Measurements from ENCODE around the gene CLIP4. TPM values are rescaled to one million over a fixed set of nuclear protein-coding genes. Genes with fewer than 3 reads are reported as not detected.

The CLIP4 gene, protein sequence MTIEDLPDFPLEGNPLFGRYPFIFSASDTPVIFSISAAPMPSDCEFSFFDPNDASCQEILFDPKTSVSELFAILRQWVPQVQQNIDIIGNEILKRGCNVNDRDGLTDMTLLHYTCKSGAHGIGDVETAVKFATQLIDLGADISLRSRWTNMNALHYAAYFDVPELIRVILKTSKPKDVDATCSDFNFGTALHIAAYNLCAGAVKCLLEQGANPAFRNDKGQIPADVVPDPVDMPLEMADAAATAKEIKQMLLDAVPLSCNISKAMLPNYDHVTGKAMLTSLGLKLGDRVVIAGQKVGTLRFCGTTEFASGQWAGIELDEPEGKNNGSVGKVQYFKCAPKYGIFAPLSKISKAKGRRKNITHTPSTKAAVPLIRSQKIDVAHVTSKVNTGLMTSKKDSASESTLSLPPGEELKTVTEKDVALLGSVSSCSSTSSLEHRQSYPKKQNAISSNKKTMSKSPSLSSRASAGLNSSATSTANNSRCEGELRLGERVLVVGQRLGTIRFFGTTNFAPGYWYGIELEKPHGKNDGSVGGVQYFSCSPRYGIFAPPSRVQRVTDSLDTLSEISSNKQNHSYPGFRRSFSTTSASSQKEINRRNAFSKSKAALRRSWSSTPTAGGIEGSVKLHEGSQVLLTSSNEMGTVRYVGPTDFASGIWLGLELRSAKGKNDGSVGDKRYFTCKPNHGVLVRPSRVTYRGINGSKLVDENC
- total RNA-seq (2014; rRNA removed; shearing (Covaris generic)), result 38.0 and 40.3 TPM in 2 replicates

DNA sequence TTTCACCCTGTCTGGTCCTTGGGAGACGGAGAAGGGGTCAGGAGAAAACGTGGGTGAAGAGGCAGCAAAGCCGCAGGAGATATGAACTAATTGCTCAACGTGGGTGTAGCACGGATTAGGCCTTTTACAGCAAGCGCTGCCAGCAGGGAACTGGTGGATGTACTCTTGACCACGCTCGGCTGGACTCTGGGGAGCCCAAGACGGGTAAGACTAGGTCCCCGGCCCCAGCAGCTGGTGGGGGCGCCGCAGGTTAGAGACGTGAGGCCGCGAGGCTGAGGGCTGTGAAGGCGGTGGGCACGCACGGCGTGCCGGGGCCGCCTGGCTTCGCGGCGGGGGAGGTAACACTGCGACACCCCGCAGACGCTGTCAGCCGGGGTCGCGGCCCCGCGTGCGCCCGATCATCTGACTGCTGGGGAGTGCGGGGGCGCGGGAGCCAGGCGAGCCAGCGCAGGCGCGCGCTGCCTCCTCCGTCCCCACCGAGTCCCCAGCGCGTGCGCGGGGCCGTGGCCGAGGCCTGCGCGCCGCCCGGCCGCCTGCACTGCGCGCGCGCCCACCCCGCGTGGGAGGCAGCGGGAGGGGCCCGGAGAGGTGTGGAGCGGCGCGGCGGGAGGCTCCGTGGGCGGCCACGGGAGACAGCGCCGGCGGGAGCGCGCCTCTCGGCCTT is at the start of gene CLIP4:
Gene CLIP4 (plus strand): TSS at position 470 of the 664 bp plus-strand sequence. CDS start 5,974 bp downstream, outside the sequence.
- peak; percentile 63 for DNase-seq (ENCODE audit: low read depth)

DNA sequence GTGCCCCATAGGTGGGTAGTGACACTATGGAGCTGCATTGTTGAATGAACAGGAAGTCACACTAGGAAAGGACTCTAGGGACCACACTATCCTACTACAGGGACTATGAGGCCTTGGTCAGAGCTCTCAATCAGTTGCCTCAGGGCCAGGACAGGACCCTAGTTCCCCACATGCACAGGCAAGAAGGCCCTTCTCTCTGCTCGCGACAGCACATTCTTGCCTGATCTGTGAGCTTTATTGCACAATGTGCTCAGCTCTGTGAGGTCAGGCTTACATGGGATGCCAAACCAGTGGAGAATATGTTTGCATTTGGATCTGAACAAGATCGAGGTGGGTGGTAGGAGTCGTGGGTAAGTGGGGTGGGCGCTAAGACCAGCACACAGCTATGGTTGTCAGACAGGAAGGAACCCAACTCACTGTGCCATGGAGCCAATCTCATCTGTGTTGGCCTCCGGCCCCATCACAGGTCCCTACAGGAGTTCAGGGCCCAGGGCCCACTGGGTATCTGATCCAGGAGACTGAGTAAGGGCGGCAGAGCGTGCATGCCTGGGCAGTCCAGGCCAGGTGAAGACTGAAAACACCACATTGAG is 48.8 kb upstream of the CLIP4 start:
- DNase-seq (ENCODE audit: low read depth), result no peak

DNA sequence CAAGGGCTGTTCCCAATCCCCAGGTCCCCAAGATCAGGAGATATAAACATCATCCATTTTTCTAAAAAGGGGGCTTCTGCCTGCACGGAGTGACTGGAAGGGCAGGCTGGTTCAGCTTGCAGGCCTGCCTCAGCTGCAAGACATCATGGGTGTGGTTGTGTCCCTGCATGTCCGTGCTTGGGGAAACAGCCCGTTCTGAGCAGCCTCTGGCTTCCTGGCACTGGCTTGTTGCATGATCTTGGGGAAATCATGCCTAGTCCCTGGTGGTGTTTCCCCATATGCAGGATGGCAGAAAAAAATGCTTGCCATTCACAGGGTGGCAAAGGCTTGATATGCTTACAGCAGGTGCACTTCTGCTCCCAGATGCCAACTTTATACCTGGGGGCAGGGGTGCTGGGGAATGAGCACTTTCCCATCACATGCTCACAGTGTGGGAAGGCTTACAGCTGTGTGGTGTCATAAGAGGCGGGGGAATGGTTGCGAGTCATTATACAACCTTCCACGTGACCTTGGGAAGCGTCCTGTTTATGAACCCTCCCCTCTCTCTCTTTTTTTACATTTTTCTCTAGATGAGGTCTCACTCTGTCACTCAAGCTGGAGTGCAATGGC is 48.1 kb upstream of the CLIP4 start:
- no peak for DNase-seq (ENCODE audit: low read depth)

DNA sequence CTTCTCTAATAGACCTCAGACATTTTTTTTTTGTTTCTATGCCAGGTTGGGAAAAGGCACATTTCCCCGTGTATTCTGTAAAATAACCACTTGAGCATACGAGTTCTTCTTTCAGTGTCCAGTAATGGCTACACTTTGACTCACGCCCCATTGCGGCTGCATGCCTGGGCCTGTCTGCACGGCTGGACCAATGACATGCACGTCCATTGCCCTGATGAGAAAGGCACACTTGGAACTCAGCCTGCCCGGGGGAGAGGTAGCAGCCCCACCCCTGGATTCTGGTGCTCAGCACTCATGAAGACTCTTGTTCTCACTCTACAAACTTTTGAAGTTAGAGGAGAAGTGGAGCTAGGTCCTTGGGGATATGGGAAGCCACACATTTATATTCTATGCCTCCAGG is 46.7 kb upstream of the CLIP4 start:
- DNase-seq (ENCODE audit: low read depth), result no peak

DNA sequence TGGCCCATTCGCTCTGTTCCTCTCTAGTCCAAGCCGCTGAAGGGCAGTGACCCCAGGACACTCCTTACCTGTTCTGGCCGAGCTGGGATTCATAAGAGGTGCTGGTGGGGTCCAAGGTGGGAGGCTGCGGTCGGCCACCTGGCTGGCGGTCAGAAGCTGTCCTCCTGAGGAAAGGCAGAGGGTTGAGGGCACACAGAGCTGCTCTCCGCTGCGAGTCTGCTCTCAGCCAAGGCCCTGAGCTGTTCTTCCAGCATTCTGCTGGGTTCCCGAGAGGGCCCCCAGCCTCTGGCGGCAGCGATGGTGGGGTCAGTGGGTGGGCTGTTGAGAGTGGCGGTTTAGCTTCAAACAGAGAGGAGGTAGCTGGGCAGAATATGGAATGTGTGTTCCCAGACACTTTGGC is 44.7 kb upstream of the CLIP4 start:
- DNase-seq (ENCODE audit: low read depth), result no peak

DNA sequence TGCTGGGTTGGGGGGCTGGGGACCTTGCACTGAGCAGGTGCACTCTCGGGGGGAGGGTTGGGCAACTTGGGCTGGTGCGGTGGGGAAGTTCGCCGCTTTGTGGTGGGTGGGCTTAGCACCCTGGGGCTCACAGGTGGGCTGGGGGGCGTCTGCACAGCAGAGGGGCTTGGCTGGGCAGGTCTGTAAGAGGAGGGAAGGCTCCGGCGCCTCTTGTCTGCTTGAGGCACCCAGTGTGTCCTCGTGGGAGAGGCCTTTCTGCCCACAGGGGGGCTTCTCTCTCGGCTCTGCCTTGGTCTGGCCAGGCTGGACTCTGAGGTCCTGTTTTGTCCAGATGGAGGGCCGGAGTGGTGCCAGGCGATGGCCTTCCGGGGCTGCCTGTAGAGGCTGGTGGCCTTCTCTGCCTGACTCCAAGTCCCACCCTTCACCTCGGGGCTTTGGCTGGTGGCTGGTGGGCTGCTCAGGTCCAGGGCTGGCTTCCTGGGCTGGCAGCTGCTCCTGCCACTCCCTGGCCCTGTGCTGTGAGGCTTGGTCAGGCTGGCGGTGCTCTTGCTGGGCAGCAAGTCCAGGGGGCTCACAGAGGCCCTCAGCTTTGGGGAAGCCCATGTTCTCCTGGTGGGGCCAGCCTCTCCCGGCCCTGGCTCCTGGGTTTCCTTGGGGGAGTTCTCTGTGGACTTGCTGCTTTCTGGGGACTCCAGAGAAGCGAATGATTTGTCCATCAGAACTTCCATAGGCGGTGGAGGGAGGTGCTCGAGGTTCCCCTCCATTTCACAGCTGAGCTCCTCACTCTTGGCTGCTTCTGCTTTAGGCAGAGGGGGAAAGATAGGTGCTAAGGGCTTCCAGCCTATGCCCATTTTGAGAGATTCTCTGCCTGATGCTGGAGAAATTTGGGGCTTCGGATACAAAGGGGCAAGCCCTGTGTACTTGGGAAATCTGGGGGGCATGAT is 43.9 kb upstream of the CLIP4 start:
- DNase-seq (ENCODE audit: low read depth), result no peak

DNA sequence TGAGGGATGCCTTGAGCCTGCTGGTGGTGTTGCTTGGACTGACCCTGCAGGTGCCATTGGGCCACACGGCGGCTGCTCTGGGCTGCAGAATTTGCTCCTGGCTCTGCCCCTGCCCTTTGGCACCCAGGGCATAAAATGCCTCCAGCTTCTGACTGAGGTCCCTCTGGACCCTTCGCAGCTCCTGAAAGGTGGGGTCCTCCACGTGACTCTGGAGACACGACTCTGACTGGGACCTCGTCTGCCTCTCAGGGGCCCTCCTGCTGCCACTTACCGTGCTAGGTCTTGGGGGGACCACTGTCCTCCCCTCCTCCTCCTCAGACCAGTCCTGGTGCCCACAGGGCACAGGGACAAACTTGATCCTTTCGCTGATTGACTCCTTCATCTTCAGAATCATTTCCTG is 43.0 kb upstream of the CLIP4 start:
- DNase-seq (ENCODE audit: low read depth), result no peak

DNA sequence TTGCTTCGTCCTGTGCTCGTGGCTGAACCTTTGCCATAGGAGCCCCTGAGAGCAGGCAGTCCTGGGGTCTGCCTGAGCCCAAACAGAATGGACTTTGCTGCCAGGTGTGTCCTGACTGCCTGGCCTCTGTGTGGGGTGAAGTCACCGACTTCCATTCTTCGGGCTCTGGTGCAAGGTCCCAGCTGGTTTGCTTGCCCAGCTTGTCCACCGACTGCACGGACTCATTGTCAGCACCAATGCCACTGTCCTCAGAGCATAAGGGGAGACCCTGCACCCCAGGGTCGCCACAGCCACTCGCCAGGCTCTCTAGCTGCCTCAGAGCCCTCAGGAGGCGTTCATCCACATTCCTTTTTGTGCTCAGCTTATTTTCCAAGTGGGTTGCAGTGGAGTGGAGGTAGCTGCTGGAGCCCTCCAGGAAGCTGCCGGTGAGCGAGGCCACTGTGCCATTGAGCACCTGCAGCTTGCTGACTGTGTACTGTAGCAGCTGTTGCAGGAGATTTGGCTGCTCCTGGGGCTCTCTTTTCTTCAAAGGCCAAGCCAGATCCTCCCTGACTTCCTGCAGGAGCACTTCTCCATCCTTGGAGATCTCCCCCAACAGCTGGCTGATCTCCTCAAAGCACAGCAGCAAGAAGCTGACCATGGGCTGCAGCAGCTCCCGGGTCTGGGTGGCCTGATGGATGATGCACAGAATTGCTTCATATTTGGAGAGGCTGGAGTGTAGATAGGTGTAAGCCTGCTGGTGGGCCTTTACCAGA is 42.1 kb upstream of the CLIP4 start:
- no peak for DNase-seq (ENCODE audit: low read depth)

DNA sequence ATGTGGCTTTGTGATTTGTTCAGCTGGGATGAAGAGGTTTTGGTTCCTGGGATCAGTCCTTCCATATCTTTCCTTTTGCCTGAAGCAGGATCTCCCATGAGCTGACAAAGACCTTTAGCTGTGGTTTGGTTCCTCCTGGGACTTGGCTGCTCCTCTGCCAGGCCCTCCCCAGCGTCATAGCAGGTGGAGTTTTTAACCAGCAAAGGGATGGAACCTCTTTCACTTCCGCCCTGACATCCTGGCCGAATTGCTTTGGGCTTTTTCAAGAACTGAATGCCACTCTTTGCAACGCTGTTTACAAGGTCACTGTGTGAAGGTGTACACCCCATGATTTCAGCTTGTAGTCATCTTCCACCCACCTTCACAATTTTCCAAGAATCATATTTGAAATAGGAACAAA is 41.3 kb upstream of the CLIP4 start:
- no peak for DNase-seq (ENCODE audit: low read depth)

DNA sequence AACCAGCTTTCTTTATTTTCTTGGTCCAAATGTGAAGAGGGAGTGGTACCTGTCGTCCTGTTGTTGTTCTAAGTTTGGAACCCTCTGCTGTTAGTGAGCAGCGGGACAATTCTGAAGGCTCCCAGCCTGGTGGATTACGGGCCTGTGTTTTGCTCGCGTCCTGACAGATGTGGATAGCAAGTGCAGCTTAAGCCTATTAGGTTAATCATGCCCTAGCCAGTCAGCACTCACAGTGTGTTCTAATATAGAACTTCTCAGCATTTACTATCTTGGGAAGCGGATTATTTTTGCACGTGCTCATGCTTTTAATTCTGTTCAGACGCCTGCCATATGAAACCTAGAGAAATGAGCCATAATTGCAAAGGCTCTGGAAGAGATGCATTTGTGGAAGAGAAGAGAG is 40.8 kb upstream of the CLIP4 start, which contains the start of gene PCARE:
Gene PCARE (minus strand): TSS at position 113 of the 400 bp plus-strand sequence. CDS start 262 bp downstream, outside the sequence.
- DNase-seq (ENCODE audit: low read depth), result no peak

DNA sequence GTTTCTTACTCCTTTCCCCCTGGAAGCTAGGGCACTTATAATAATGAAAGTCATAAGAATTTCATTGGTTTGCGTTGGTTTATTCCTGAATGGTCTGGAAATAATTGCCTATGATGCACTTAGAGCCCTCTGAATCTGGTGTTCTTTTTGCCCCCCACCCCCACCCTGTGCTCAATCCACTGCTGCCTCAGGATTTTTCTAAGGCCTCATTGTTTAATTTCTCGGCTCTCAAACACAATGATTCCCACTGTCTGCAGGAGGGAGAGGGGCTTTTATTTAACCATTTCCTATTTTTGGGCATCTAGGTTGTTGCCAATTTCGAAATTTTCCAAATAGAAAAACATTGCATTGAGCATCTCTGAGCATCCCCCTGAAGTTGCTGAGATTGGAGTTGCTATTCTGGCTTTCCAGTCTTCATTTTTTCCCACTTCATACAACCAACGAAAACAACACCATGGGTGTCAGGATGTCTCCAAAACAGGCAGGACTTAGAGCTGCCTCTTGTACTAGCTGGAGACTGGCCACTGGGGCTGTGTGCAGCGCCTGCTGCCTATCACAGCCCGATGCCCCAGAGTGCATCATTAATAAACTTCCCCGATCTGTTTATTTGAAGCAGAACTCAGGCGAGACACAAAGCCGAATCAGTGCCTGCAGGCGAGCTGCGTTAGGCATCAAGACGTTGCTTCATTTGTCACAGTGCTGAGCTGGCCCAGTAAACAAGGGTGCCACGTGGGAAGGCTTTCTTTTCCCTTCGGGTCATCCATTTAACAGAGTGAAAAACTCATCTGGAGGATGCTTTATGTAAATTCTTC is 39.1 kb upstream of the CLIP4 start:
- peak; percentile 86 for DNase-seq (ENCODE audit: low read depth)

DNA sequence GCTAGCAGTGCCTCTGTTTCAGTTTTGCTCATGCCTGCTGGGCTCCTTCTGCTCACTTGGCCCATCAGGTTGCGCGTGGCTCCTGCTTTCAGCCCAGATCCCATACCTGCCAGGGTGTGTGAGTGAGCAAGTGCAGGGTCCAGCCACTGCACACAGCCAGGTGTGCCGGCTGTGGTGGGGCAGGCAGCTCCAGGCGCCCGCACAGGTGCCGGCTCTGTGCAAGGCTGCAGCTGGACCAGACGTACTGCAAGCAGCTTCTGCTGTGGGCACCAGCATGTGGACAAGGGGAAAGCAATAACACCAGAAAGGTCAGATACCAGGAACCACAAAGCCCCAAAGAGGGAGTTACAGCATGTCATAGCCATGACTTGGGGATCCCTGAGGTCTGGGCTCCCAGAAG is 35.3 kb upstream of the CLIP4 start:
- no peak for DNase-seq (ENCODE audit: low read depth)

DNA sequence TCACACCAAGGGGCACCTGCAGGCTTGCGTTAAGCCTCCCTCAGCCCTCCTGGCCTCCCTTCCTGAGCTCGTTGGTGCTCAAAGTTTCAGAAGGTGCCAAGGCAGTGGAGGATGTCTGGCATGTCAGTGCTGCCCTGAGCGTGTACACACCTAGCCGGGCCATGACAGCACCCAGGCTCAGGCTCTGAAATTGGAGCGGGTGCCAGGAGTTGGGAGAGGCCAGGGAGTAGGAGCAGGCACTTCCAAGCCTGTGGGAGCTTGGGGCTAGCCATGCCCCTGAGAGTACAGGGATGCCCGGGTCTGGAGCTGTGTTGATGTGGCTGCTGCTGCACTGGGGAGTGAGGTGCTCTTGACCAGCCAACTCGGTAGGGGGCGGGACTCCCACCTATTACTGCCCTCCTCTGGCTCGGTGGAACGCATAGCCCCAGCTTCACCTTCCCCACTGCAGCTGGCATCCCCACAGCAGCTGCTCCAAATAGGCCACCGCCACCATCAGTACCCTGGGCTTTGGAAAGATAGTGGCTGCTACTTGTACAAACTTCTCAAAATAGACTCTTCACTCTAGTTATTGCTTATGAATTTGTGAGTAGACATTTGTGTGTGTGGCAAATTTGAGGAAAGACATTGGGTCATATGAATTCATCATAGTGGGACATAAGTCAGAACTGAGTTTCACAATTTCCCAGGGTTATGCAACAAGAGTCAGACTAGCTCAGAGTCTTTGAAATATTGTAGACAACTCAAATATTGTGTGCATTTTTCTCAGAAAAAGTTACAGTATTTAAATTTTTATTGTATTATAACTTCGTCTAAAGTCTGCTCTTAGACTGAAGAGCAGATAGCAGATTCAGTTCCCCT is 34.1 kb upstream of the CLIP4 start:
- no peak for DNase-seq (ENCODE audit: low read depth)

DNA sequence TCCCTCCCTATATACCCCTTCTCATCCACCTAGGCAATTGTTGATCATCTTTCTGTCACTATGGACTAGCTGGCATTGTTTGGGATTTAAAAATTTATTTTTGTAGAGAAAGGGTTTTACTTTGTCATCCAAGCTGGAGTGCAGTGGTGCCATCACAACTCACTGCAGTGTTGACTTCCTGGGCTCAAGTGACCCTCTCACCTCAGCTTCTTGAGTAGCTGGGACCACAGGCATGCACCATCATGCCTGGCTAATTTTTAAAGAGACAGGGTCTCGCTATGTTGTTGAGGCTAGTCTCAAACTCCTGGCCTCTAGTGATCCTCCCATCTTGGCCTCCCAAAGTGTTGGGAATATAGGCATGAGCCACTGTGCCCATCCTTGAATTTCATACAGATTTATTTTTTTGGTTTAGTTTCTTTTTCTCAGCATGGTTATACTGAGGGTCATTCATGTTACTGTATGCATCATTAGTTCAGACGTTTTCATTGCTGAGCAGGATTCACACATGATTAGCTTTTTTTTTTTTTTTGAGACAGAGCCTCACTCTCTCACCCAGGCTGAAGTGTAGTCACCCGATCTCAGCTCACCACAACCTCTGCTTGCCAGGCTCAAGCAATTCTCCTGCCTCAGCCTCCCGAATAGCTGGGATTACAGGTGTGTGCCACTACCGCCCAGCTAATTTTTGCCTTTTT is 32.3 kb upstream of the CLIP4 start:
- DNase-seq (ENCODE audit: low read depth), result no peak

DNA sequence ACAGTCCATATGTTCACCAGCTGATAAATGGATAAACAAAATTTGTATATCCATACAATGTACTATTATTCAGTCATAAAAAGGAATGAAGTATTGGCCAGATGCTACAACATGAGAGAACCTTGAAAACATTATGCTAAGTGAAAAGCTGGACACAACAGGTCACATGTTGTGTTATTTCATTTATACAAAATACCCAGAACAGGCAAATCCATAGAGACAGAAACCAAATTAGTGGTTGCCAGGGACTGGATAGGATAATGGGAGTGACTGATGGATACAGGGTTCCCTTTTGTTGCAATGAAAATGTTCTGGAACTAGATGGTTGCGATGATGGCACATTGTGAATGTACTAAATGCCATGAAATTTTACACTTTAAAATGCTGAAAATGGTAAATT is 30.7 kb upstream of the CLIP4 start:
- no peak for DNase-seq (ENCODE audit: low read depth)

DNA sequence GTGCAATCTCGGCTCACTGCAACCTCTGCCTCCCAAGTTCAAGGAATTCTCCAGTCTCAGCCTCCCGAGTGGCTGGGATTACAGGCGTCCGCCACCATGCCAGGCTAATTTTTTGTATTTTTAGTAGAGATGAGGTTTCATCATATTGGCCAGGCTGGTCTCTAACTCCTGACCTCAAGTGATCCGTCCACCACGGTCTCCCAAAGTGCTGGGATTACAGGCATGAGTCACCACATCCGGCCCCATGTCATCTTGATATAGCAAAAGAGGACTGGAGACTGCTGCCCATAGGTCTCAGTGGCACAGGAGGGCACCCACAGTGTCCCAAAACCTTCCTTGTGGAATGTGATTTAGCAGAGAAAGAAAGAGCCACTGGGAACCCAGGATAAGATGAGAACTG is 24.9 kb upstream of the CLIP4 start:
- DNase-seq (ENCODE audit: low read depth), result peak; percentile 80

DNA sequence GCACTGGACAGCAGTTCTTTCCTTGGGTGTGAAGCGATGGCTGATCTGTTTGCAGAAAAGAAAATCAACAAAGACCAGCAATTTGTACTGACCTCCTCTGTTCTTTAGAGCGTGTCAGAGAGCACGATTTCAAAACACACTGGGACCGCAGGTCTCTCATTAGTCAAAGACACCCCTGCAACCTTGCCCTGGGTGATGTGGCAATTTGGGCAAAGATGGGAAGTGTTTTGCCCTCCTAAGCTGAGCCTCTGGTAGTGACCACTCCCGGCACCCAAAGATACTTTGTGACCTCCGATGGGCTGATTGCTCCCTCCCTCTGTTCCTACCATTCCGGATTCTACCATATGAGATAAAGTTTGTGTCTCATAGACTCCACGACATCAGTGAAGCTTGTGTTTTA is 18.2 kb upstream of the CLIP4 start:
- DNase-seq (ENCODE audit: low read depth), result no peak
